HG03139 (cell line): ENCODE results near the gene MAP7D3.
"Not testable (repeated sequence)": the region's sequence is repeated elsewhere in the genome, so short reads cannot be mapped to it uniquely, and the experiment has no call there.

ENCODE experiments used
- ATAC-seq: cut with Tn5 transposase; IDR thresholded peaks from one replicate; pipeline ENCODE4 v1.9.1; 2021; ENCODE audit not compliant: unreplicated experiment

Gene MAP7D3

GRCh38 chrX:136256026-136256425, 4.8 kb upstream of the MAP7D3 start:
- no peak for ATAC-seq

GRCh38 chrX:136255541-136255940, 4.3 kb upstream of the MAP7D3 start:
- no peak for ATAC-seq

- ATAC-seq = peak; percentile 29
Measured at GRCh38 chrX:136250191-136251040, 784 bp downstream of the MAP7D3 start.

GRCh38 chrX:136246201-136246600, 5.0 kb downstream of the MAP7D3 start:
- ATAC-seq = no peak

- ATAC-seq = not testable (repeated sequence)
Measured at GRCh38 chrX:136237849-136238248, 13.4 kb downstream of the MAP7D3 start.

GRCh38 chrX:136237074-136237473, 14.1 kb downstream of the MAP7D3 start:
- no peak for ATAC-seq

- no peak for ATAC-seq
Measured at GRCh38 chrX:136228839-136229207, 22.4 kb downstream of the MAP7D3 start.

- no peak for ATAC-seq
Measured at GRCh38 chrX:136227948-136228838, 23.0 kb downstream of the MAP7D3 start.

- no peak for ATAC-seq
Measured at GRCh38 chrX:136227074-136227473, 24.1 kb downstream of the MAP7D3 start.

- no peak for ATAC-seq
Measured at GRCh38 chrX:136221851-136222513, 29.2 kb downstream of the MAP7D3 start.

GRCh38 chrX:136220951-136221350, 30.2 kb downstream of the MAP7D3 start:
- ATAC-seq = no peak

- no peak for ATAC-seq
Measured at GRCh38 chrX:136220540-136220939, 30.7 kb downstream of the MAP7D3 start.

- ATAC-seq = no peak
Measured at GRCh38 chrX:136219893-136220292, 31.3 kb downstream of the MAP7D3 start.

GRCh38 chrX:136215559-136215958, 35.6 kb downstream of the MAP7D3 start:
- ATAC-seq = no peak

GRCh38 chrX:136214551-136214950, 36.6 kb downstream of the MAP7D3 start:
- ATAC-seq = no peak

- ATAC-seq = no peak
Measured at GRCh38 chrX:136212557-136213111, 38.6 kb downstream of the MAP7D3 start.

- no peak for ATAC-seq
Measured at GRCh38 chrX:136211766-136212556, 39.2 kb downstream of the MAP7D3 start.

- no peak for ATAC-seq
Measured at GRCh38 chrX:136210806-136211205, 40.4 kb downstream of the MAP7D3 start.

GRCh38 chrX:136210243-136210642, 41.0 kb downstream of the MAP7D3 start:
- no peak for ATAC-seq

- no peak for ATAC-seq
Measured at GRCh38 chrX:136209751-136210150, 41.4 kb downstream of the MAP7D3 start.
